Vagina (tissue), 2 donors: Measurements from ENCODE around the gene VEZT.

Source experiments
- POLR2A ChIP-seq, 2 donors: fragments of 450-650 bp; IDR thresholded peaks; one replicate each; pipeline ENCODE4 v1.6.1; 2017; ENCODE audit warnings: antibody characterized with exemption in 2 of 2, mild to moderate bottlenecking in 2 of 2, moderate library complexity in 2 of 2
- POLR2AphosphoS5 ChIP-seq, 2 donors: sonication (generic); formaldehyde crosslinking; IDR thresholded peaks; one replicate each; pipeline ENCODE4 v1.9.0; 2017; ENCODE audit warnings: antibody characterized with exemption in 2 of 2, mild to moderate bottlenecking in 2 of 2, low read depth in 1 of 2; ENCODE audit not compliant: insufficient read depth in 1 of 2
- TF ChIP-seq, protein P1 (sequence below), 3 experiments: fragments of 450-650 bp in 2 of 3; fragments of 200-600 bp in 1 of 3; sonication (generic) in 1 of 3; IDR thresholded peaks; one replicate each; pipeline ENCODE4 v1.5.1; 2017 to 2019; ENCODE audit warnings: antibody characterized with exemption in 3 of 3, mild to moderate bottlenecking in 2 of 3, moderate library complexity in 2 of 3

DNA sequence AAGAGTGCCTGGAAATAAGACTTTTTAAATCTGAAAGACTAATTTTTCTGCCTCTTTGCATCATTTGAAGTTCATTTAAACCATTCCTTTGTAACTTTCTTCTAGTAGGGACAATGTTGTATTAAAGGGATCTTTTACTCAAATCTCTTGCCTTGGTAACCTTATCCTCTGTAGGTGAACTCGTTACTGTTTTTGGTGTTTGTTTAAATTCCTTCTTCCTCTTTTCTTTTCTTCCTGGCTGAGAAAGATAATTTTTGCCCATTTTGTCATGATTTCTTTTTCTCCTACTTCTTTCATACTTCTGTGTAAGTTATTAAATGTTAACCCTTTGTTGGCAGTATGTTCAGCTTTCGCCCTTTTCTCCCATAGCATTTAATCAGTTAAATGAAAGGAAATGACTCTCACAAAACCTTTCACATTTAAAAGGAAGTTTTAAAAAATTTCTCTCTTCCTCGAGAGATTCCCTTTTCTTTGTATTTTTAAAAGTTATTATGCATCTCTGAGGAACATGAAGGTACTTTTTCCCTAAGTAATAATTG lies 10.3 kb downstream of the VEZT start:
- TF ChIP-seq, protein P1, sequence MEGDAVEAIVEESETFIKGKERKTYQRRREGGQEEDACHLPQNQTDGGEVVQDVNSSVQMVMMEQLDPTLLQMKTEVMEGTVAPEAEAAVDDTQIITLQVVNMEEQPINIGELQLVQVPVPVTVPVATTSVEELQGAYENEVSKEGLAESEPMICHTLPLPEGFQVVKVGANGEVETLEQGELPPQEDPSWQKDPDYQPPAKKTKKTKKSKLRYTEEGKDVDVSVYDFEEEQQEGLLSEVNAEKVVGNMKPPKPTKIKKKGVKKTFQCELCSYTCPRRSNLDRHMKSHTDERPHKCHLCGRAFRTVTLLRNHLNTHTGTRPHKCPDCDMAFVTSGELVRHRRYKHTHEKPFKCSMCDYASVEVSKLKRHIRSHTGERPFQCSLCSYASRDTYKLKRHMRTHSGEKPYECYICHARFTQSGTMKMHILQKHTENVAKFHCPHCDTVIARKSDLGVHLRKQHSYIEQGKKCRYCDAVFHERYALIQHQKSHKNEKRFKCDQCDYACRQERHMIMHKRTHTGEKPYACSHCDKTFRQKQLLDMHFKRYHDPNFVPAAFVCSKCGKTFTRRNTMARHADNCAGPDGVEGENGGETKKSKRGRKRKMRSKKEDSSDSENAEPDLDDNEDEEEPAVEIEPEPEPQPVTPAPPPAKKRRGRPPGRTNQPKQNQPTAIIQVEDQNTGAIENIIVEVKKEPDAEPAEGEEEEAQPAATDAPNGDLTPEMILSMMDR (IDR thresholded peaks at IDR 0.05) = no peak
- TF ChIP-seq POLR2A (IDR thresholded peaks at IDR 0.05) = no peak
- TF ChIP-seq POLR2AphosphoS5 (IDR thresholded peaks at IDR 0.05; ENCODE audit: insufficient read depth in 1 of 2, low read depth in 1 of 2) = no peak
